Small intestine (tissue), 16 donors: Measurements from ENCODE around the gene DNAJC25. TPM values are rescaled to one million over a fixed set of nuclear protein-coding genes. Genes with fewer than 3 reads are reported as not detected.
A peak's percentile ranks its signal among the peaks of the same experiment; 100 is the strongest.

ENCODE experiments used
- DNase-seq, 2 donors: peaks; one replicate each; pipeline versions ENCODE4 v3.0.0 to v3.0.0-alpha.2; 2013
- FAIRE-seq: peaks from 2 replicates; lab custom pipeline; 2012; peaks lifted over from hg19 to GRCh38; lab: Jason Lieb, UNC
- H3K27ac ChIP-seq, 3 donors: one replicate each; pipeline ENCODE4 v1.5.1; 2013; ENCODE audit warnings: low read length in 2 of 3, mild to moderate bottlenecking in 2 of 3, control low read depth in 1 of 3, inconsistent platforms in 1 of 3, low read depth in 1 of 3, moderate library complexity in 1 of 3
- H3K27me3 ChIP-seq, 3 donors: one replicate each; pipeline ENCODE4 v1.6.1; 2013; ENCODE audit warnings: low read length in 3 of 3, inconsistent platforms in 1 of 3; ENCODE audit not compliant: control insufficient read depth in 3 of 3, insufficient read depth in 3 of 3
- H3K36me3 ChIP-seq, 3 donors: one replicate each; pipeline ENCODE4 v1.6.1; 2013; ENCODE audit warnings: low read length in 3 of 3, inconsistent platforms in 1 of 3, low read depth in 1 of 3, mild to moderate bottlenecking in 1 of 3, moderate library complexity in 1 of 3; ENCODE audit not compliant: control insufficient read depth in 3 of 3, insufficient read depth in 2 of 3
- H3K4me1 ChIP-seq, 3 donors: one replicate each; pipeline ENCODE4 v1.6.1; 2013; ENCODE audit warnings: low read length in 2 of 3, inconsistent platforms in 1 of 3, low read depth in 1 of 3, mild to moderate bottlenecking in 1 of 3, moderate library complexity in 1 of 3; ENCODE audit not compliant: control insufficient read depth in 3 of 3, insufficient read depth in 2 of 3
- H3K4me3 ChIP-seq, 3 donors: one replicate each; pipeline ENCODE4 v1.5.1; 2013; ENCODE audit warnings: low read length in 3 of 3, control low read depth in 1 of 3, inconsistent platforms in 1 of 3, low read depth in 1 of 3, mild to moderate bottlenecking in 1 of 3, moderate library complexity in 1 of 3
- H3K9me3 ChIP-seq, 2 donors: one replicate each; pipeline ENCODE4 v1.6.1; 2013; ENCODE audit warnings: low read depth in 1 of 2, low read length in 1 of 2; ENCODE audit not compliant: control insufficient read depth in 2 of 2, insufficient read depth in 1 of 2
- WGBS, 3 donors: extraction: QIAGEN DNeasy Blood & Tissue Kit; methylation state at CpG; one replicate each; pipeline ENCODE4 v1.1.7; 2013; 5-methylcytosine and 5-hydroxymethylcytosine counted together
- long read RNA-seq, 10 donors: transcript quantifications; one replicate each; lab custom pipeline, GENCODE V29; 2026
- polyA plus RNA-seq, 4 donors: library from polyadenylated mRNA; stranded (reverse) in 3 of 4; unstranded in 1 of 4; fragments of 200-250 nt in 3 of 4; fragments of 120-200 nt in 1 of 4; gene quantifications; one replicate each; pipeline versions ENCODE4 v1.2.1 to v1.2.3, GENCODE V29; 2013
- donor health status: healthy with polysubstance abuse.
- donor health status: control.
- donor health status: control.
- donor health status: Bipolar disorder and iron deficiency.
- donor health status: healthy.

The DNAJC25 gene
- polyA plus RNA-seq, result 10 to 100 TPM in 1 of 4 donors, 1 to 10 TPM in 3; 2.7 to 14.3 (median 7.2) TPM
- long read RNA-seq, donor 1, transcript DNAJC25-201 (4 exons, 2,268 nt), result major isoform, 10 of 21 reads
- long read RNA-seq, donor 1, partial matches to known transcripts, result 9 of 21 reads
- long read RNA-seq, donor 1, other reads (novel, unspliced or antisense), result 0 of 21 reads
- long read RNA-seq, donor 2, result 0 reads
- long read RNA-seq, donor 3, partial matches to known transcripts, result 6 of 10 reads
- long read RNA-seq, donor 3, other reads (novel, unspliced or antisense), result 0 of 10 reads
- long read RNA-seq, donor 4, partial matches to known transcripts, result 0 of 1 reads
- long read RNA-seq, donor 4, other reads (novel, unspliced or antisense), result 0 of 1 reads
- long read RNA-seq, donor 5, result 0 reads
- long read RNA-seq, donor 6, partial matches to known transcripts, result 0 of 3 reads
- long read RNA-seq, donor 6, other reads (novel, unspliced or antisense), result 0 of 3 reads
- long read RNA-seq, donor 7, result 0 reads
- long read RNA-seq, donor 8, partial matches to known transcripts, result 0 of 1 reads
- long read RNA-seq, donor 8, other reads (novel, unspliced or antisense), result 0 of 1 reads
- long read RNA-seq, donor 9, partial matches to known transcripts, result 0 of 1 reads
- long read RNA-seq, donor 9, other reads (novel, unspliced or antisense), result 0 of 1 reads
- long read RNA-seq, donor 10, partial matches to known transcripts, result 0 of 5 reads
- long read RNA-seq, donor 10, other reads (novel, unspliced or antisense), result 0 of 5 reads

DNA sequence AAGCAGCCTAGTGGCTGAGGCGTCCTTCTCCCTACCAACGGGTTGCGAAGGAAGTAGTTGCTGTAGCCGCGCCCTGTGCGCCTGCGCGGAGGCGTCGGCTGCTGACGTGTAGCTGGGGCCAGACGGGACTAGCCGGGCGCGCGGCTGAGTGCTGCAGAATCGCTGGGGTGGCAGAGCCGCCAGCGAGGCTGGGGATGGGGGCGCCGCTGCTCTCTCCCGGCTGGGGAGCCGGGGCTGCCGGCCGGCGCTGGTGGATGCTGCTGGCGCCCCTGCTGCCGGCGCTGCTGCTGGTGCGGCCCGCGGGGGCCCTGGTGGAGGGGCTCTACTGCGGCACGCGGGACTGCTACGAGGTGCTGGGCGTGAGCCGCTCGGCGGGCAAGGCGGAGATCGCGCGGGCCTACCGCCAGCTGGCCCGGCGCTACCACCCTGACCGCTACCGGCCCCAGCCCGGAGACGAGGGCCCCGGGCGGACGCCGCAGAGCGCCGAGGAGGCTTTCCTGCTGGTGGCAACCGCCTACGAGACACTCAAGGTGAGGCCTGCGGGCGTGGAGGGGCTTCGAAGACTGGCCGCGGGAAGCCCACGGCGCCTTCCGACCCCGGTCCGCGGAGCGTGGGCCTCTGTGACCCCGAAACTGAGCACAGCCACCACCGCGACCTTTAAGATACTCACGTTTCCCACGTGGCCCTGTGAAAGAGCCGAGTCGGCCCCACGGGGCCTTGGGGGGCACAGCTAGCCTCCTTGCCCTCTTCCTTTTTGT, at the start of gene DNAJC25:
DNAJC25 (plus strand) TSS at position 121 of the 758 bp plus-strand sequence; CDS start at position 195, 74 bp downstream.
- Histone ChIP-seq H3K27me3 (no peaks in the 10 kb centered on the region), H3K4me3 (peak within 1 kb of the TSS; percentile 82 to 89 (median 86)), H3K4me1 (peaks cover 9 to 29% (median 24%) of the 10 kb centered on the region in 3 donors), H3K36me3 (no peaks in the 10 kb centered on the region), H3K9me3 (no peaks in the 10 kb centered on the region), H3K27ac (peak within 1 kb of the TSS; percentile 79 to 91 (median 81))
- 0% methylated on average over 42 to 79 of the region's 79 CpGs for WGBS, 3 donors
- FAIRE-seq, result no peak
- DNase-seq, result peak; percentile 99

DNA sequence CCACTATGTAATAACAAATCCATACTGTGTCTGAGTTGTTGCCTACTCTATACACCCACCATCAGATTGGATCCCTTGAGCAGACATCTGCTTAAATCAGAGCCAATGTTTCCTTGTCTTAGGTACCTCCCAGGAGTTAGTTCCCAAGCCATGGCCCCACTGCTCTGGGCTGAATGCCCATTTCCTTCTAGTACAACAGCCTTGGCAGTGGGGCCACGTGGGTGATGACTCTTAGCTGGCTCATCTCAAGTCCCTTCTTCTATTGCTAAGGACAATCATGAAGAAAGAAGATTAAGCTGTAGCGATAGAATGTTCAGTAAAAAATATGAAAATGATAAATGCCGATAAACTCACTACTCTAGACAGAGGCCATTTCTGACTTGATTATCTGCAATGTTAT, 48.2 kb upstream of the DNAJC25 start:
- no peak for FAIRE-seq
- no peak overlapping the region for H3K4me3 ChIP-seq
- no peaks in the 10 kb centered on the region for H3K27me3 ChIP-seq
- no peaks in the 10 kb centered on the region for H3K4me1 ChIP-seq
- 65 to 83% (median 79%) methylated on average over 3 of the region's 3 CpGs for WGBS, 3 donors
- no peak for DNase-seq
- no peaks in the 10 kb centered on the region for H3K9me3 ChIP-seq
- no peak overlapping the region for H3K27ac ChIP-seq
- peaks cover 13 to 43% (median 34%) of the 10 kb centered on the region in 3 donors for H3K36me3 ChIP-seq

DNA sequence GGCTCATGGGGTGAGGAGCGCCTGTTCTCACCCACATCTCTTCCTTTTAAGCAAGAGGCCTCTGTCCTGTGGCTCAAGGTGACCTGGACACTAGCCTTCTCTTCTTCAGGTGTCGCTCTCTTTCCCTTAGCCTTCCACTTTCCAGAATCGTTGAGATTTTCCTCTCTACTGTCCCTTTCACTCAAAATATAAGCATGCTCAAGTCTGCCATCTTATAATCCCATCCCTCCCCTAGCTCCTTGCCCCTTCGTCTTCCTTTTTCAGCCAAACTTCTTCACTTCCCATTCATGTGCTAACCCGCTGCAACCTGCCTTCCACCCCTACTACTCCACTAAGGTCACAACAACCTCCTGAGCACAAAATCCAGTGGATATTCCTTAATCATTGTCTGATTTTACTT, 44.8 kb upstream of the DNAJC25 start:
- FAIRE-seq, result no peak
- Histone ChIP-seq H3K4me1 (no peaks in the 10 kb centered on the region), H3K27me3 (no peaks in the 10 kb centered on the region), H3K4me3 (no peak overlapping the region), H3K27ac (no peak overlapping the region), H3K36me3 (peaks cover 8 to 51% (median 24%) of the 10 kb centered on the region in 3 donors), H3K9me3 (no peaks in the 10 kb centered on the region)
- WGBS, 3 donors, result 93 to 96% (median 95%) methylated on average over 5 of the region's 5 CpGs
- DNase-seq, result no peak

DNA sequence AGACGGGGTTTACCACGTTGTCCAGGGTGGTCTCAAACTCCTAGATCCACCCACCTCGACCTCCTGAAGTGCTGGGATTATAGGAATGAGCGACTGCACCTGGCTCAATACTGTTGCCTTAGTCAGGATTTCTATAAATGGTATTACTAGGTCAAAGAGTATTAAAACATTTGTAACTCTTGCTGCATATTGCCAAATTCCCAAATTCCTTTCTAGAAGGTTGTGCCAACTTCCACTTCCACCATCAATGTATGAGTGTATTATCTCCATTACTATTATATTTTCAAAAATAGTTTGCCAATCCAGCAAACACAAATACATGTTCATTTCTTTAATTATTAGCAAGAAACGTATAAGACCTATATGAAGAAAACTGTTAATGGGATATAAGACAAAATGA, 42.3 kb upstream of the DNAJC25 start:
- Histone ChIP-seq H3K9me3 (no peaks in the 10 kb centered on the region), H3K27ac (no peak overlapping the region), H3K4me1 (peaks cover 0 to 7% (median 0%) of the 10 kb centered on the region in 3 donors), H3K27me3 (no peaks in the 10 kb centered on the region), H3K4me3 (no peak overlapping the region), H3K36me3 (peaks cover 6 to 49% (median 20%) of the 10 kb centered on the region in 3 donors)
- FAIRE-seq, result peak; percentile 33
- WGBS, 3 donors, result 74 to 92% (median 85%) methylated on average over 5 of the region's 5 CpGs
- DNase-seq, result no peak

DNA sequence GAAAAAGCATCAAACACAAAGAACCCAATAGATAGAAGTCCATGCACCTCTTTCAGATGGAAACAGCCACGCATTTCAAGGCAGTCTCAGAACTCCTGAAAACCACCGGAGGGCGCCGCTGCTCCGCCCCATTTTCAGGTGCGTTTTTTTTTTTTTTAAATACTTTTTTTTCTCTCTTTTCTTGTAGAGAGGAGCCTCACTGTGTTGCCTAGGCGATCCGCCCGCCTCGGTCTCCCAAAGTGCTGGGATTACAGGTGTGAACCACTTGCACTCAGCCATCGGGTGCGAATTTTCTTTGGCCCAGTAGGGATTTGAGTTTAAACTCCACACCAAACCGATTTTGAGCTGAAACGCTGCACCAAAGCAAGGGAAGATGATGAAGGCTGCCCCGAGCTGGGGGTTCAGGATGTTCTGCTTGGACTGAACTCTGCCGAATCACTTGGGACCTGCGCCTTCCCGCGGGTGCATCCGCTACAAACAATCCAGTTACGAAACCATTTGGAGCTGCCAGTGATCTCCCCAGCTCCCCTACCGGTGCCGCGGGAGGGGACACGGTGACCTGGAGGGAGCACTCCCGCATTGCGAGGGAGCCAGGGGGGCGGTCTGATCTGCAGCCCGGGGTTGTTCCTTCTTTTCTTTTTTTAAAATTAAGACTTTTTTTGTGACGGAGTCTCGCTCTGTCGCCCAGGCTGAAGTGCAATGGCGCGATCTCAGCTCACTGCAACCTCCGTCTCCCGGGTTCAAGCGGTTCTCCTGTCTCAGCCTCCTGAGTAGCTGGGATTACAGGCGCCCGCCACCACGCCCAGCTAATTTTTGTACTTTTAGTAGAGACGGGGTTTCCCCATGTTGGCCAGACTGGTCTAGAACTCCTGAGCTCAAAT, 33.0 kb upstream of the DNAJC25 start:
- FAIRE-seq, result no peak
- DNase-seq, result peak; percentile 58 to 83
- peak overlapping the region; percentile 82 to 94 (median 86) for H3K27ac ChIP-seq
- peaks cover 0 to 14% (median 9%) of the 10 kb centered on the region in 3 donors for H3K4me1 ChIP-seq
- H3K4me3 ChIP-seq, result peak overlapping the region; percentile 58 to 84 (median 72)
- H3K27me3 ChIP-seq, result no peaks in the 10 kb centered on the region
- 0 to 1% (median 1%) methylated on average over 41 of the region's 41 CpGs for WGBS, 3 donors
- H3K9me3 ChIP-seq, result no peaks in the 10 kb centered on the region
- H3K36me3 ChIP-seq, result peaks cover 0 to 25% (median 20%) of the 10 kb centered on the region in 3 donors

DNA sequence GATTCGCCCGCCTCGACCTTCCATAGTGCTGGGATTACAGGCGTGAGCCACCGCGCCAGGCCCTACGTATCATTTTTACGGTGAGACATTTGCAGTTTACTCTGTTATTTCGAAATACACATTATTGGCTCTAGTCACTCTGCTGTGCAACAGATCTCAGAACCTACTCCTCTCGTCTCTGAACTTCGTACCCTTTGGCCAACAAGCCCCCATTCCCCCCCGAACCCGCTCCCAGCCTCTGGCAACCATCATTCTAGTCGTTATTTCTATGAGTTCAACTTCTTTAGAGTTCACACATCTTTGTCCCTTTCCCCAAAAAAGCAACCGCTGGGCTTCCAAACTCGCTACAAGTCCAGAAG, 32.4 kb upstream of the DNAJC25 start:
- H3K9me3 ChIP-seq, result no peaks in the 10 kb centered on the region
- WGBS, 3 donors, result 2% methylated on average over 16 of the region's 16 CpGs
- H3K36me3 ChIP-seq, result peaks cover 0 to 21% (median 17%) of the 10 kb centered on the region in 3 donors
- peaks cover under 1 to 17% (median 11%) of the 10 kb centered on the region in 3 donors for H3K4me1 ChIP-seq
- peak overlapping the region; percentile 82 to 94 (median 86) for H3K27ac ChIP-seq
- FAIRE-seq (no peak), DNase-seq (peak; percentile 40 to 79)
- no peaks in the 10 kb centered on the region for H3K27me3 ChIP-seq
- H3K4me3 ChIP-seq, result peak overlapping the region; percentile 58 to 84 (median 72)

DNA sequence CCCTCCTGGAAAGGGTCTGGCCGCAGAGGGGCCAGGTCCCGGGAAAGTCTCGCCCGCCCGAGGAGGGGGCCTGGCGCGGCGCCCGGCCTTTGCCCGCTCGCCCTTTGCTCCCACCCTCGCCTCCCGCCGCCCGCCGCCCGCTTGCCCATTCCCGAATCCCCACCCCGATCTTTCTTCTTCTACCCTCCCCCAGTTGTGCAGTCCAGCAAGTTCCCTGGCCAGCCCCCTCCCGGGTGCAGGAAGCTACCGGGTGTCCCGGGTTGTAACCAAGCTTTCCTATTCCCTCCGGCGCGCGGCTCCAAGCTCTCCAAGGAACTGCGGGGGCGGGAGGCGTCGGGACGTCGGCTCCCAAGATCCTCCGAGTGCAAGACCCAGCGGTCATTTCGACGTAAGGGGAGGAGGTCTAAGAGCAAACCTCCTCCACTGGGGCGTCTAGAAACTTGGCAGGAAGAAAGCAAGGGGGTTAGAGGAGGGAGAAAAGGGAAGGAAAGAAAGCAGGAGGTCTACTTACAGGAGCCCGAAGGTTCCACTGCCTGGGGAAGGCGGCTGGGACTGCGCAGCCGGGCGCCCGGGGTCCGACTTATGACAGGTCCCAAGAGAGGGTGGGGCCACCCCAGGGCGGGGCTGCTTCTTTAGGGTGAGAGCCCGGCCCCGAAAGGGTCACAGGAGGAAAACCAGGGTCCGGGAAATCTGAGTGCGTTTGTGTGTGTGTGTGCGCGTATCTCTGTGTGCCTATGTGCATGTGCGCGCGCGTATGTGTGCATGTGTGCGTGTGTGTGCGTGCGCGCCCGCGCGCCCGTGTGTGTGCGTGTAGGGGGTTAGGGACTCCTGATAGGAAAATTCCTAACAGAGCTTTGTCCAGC, 31.8 kb upstream of the DNAJC25 start, which contains the start of gene PTGR1:
PTGR1 (minus strand) TSS at position 556 of the 863 bp plus-strand sequence. CDS start 2,225 bp downstream, outside the sequence.
- H3K27me3 ChIP-seq, result no peaks in the 10 kb centered on the region
- no peaks in the 10 kb centered on the region for H3K9me3 ChIP-seq
- H3K36me3 ChIP-seq, result peaks cover 0 to 21% (median 12%) of the 10 kb centered on the region in 3 donors
- H3K27ac ChIP-seq, result peak within 1 kb of the TSS; percentile 83 to 94 (median 86)
- peaks cover 2 to 23% (median 11%) of the 10 kb centered on the region in 3 donors for H3K4me1 ChIP-seq
- FAIRE-seq, result no peak
- peak within 1 kb of the TSS; percentile 58 to 84 (median 72) for H3K4me3 ChIP-seq
- WGBS, 3 donors, result 1% methylated on average over 63 to 64 of the region's 64 CpGs
- DNase-seq, result peak; percentile 87 to 92
